HG03196 (cell line): ENCODE measurements around the gene ANO9.
"Not testable (repeated sequence)": the region's sequence is repeated elsewhere in the genome, so short reads cannot be mapped to it uniquely, and the experiment has no call there.

Experiments used
- ATAC-seq: cut with Tn5 transposase; IDR thresholded peaks from one replicate; pipeline ENCODE4 v1.9.1; 2021; ENCODE audit not compliant: unreplicated experiment

Gene ANO9

GRCh38 chr11:404551-405264, 37.1 kb downstream of the ANO9 start:
- no peak for ATAC-seq

- no peak for ATAC-seq
Measured at GRCh38 chr11:403761-404431, 37.9 kb downstream of the ANO9 start.

- no peak for ATAC-seq
Measured at GRCh38 chr11:403021-403760, 38.6 kb downstream of the ANO9 start.

GRCh38 chr11:401196-401595, 40.6 kb downstream of the ANO9 start:
- not testable (repeated sequence) for ATAC-seq

- no peak for ATAC-seq
Measured at GRCh38 chr11:400241-400689, 41.5 kb downstream of the ANO9 start.

GRCh38 chr11:399731-400211, 42.0 kb downstream of the ANO9 start:
- ATAC-seq = no peak

GRCh38 chr11:398826-399225, 43.0 kb downstream of the ANO9 start:
- ATAC-seq = no peak

- ATAC-seq = no peak
Measured at GRCh38 chr11:396948-397548, 44.8 kb downstream of the ANO9 start.

- ATAC-seq = no peak
Measured at GRCh38 chr11:396511-396947, 45.3 kb downstream of the ANO9 start.

GRCh38 chr11:395866-396265, 45.9 kb downstream of the ANO9 start:
- no peak for ATAC-seq

- ATAC-seq = no peak
Measured at GRCh38 chr11:394858-395655, 46.8 kb downstream of the ANO9 start.

- ATAC-seq = no peak
Measured at GRCh38 chr11:394034-394857, 47.6 kb downstream of the ANO9 start, which contains the start of gene PKP3. PKP3 (plus strand) TSS chr11:394209; CDS start chr11:394293, 84 bp downstream.

- ATAC-seq = no peak
Measured at GRCh38 chr11:393219-394033, 48.4 kb downstream of the ANO9 start.

GRCh38 chr11:392102-392777, 49.6 kb downstream of the ANO9 start:
- no peak for ATAC-seq

- no peak for ATAC-seq
Measured at GRCh38 chr11:391117-392017, 50.4 kb downstream of the ANO9 start.

GRCh38 chr11:390175-390574, 51.6 kb downstream of the ANO9 start:
- ATAC-seq = no peak

- ATAC-seq = not testable (repeated sequence)
Measured at GRCh38 chr11:389369-389768, 52.4 kb downstream of the ANO9 start.
